Islet precursor cell (in vitro differentiated cells): ENCODE results near the gene CDH19.

Source experiments
- DNase-seq: peaks from one replicate; pipeline ENCODE4 v3.0.0-alpha.2; 2018

CDH19 gene, protein sequence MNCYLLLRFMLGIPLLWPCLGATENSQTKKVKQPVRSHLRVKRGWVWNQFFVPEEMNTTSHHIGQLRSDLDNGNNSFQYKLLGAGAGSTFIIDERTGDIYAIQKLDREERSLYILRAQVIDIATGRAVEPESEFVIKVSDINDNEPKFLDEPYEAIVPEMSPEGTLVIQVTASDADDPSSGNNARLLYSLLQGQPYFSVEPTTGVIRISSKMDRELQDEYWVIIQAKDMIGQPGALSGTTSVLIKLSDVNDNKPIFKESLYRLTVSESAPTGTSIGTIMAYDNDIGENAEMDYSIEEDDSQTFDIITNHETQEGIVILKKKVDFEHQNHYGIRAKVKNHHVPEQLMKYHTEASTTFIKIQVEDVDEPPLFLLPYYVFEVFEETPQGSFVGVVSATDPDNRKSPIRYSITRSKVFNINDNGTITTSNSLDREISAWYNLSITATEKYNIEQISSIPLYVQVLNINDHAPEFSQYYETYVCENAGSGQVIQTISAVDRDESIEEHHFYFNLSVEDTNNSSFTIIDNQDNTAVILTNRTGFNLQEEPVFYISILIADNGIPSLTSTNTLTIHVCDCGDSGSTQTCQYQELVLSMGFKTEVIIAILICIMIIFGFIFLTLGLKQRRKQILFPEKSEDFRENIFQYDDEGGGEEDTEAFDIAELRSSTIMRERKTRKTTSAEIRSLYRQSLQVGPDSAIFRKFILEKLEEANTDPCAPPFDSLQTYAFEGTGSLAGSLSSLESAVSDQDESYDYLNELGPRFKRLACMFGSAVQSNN

DNA sequence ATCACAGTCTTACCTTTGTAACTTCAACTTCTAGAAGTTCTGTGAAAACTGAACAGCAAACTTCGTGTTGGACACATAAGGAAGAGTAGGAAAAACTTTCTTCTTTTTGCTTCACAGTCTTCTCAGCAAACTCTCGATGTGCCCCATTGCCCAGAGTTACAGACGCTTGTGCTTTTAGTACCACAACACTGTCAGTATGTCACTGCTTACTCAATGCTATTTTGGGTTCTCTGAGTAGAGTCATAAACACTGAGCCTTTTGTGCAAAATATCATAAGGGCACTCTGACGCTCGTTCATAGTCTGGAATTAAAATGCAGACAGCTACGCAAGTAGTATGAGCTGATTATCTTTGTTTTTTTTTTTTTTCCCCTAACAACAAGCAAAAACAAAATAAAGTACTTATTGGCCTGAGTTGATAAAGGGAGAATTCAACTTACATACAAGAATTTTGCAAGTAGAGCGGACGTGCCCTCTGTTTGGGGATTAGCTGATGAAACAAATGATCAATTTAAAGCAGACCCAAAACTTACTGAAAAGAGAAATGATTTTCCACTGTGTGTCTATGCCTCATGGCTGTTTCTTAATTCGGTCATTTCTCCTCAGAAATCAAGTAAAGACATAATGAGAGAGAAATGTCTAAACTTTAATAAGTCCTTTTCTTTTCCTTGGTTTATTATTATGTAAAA lies at the start of gene CDH19:
Gene CDH19 (minus strand): TSS at position 150 of the 687 bp plus-strand sequence. CDS start 31,886 bp downstream, outside the sequence.
- no peak for DNase-seq

DNA sequence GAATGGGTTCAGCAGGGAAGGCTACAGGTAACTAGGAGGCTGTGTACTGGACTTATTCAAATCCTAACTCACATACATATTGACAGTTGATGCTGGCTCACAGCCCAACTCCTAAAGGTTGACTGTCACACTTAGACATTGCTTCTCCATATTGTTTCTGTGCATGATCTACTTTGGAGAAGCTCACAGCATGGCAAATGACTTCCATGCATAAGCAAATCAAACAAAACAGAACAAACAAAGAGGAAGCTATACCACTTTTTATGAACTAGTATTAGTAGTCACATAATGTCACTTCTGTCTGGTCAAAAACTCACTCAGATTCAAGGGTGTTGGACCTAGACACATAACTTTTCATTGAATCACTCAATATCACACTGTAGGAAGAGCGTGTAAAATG lies 43.8 kb upstream of the CDH19 start:
- no peak for DNase-seq

DNA sequence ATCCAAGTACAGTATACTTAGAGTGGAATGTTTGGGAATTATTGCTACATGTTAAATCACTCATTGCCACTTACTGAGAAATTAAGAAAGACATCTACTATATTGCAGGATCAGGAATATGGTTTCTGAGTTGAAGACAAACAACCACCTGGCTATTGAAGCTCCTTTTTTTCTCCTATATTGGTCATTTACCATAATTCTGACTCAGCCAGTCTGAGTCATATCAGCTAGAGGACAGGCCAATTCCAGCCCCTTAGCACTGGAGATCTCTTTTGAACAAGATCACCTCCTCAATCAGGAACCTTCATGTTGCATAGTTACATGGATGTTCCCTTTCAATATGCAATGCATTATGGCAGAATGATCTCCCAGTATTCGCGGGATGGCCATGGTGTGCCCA lies 42.7 kb upstream of the CDH19 start:
- no peak for DNase-seq

DNA sequence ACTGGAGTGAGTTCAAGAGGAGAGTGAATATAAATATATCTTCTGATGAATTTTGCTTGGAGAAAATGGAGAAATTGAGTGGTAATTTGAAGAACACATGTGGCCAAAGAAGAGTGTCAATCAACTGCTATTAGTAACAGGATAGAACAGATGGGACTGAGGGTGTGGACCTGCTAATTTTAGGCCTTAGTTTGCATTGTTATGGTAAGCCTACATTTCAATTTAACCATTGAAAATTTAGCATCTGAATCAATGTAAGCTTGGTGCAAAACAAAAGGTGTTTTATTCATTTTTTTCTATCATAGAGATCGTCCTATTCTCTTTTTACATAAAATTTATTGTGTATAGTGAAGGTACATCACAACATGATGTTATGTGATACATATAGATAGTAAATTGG lies 42.1 kb upstream of the CDH19 start:
- no peak for DNase-seq

DNA sequence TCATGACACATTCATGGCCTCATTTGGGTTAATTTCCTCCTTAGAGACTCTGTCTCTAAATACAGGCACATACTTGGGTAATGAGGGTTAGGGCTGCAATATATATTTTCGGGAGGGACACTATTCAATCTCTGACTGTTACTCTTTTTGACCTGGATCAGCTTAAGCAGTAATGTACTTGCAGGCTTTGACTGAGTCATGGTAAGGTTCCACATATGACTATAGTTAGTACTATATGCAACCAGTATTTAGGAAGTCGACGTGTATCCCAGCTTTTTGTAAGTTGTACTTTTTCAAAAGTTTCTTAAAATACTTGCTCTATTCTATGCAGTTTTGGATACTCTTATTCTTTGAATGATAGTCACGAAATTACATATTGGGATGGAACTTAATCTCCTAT lies 37.2 kb upstream of the CDH19 start:
- DNase-seq, result no peak

DNA sequence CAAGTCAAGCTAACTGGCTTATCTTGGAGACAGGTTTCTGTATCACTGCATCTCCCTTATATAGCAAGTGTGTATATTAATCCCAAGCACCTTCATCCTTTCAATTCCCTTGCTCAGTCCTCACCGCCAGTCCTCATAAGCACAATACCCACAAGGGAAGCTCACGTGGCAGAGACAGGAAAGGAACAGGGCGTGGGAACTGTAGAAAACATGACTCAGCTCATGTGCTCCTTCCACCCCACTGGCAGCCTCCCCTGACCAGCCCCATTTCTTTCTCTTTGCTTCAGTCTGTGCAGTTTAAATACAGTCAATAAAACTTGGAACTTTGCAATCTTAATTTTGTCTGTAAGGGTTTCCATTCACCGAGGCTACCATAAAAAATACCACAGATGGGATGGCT lies 36.5 kb upstream of the CDH19 start:
- no peak for DNase-seq

DNA sequence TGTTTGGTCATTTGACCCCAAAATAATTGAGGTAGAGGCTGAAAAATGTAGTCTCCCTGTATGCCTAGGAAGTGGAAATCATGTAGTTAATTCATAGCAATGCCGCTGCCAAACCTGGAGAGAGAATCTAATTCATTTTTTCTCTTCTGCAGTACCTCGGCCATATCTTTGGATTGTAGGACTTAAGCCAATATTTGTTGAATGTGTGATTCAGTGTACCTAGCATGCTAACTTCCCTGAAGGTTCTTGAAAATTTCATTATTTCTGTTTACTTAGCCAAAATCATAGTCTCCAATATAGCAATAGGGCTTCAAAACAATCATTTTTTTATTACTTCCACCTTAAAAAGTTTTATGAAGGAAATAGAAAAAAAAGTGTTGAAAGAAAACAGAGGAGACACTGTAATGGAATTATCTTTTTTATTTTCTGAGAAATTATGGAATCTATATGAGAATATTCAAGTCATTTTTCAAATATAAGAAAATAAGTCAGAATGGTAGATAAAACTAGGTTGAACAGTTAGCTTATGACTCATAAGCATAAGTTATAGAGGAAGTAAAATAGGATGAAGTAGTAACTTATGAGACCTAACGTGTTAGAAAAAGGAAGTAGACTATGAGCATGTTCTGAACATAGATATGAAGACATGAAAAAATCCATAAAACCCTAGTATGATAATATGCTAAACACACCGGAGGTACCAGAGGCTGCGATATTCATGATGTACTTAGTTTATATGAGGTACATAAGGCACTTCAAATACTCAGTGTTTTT lies 35.2 kb upstream of the CDH19 start:
- DNase-seq, result no peak

DNA sequence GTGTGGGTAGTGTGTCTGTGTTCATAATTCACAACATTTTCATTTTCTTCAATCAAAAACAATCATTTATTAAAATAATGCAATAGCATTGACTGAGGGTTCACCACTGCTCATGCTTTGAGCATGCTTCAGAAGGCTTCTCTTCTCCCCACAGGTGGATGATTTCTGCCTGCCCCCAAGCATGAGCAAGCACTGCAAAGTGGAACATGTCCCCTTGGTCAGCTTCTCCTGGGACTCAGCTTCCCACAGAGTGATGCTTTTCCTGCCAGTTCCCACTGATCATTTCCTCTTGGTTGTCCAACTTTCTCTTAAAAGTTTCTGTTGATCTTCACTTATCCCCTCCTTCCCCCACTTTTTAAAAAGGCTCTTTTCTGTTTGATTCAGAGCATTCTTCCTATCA lies 31.5 kb upstream of the CDH19 start:
- no peak for DNase-seq

DNA sequence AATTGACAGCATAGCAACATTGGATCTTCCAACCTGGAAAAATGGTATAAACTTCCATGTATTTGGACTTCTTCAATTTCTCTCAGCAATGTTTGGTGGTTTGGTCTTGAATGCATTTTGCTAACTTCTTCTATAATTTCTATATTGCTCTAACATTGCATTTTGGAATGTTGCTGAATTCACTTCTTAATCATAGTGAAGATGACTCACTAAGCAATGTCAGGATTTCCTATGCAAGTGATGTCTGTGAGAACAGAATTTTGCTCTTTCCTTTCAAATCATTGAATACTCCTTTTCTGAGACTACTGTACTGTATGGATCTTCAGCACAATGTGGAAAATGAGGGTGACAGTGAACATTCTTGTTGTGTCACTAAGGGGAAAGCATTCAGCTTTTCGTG lies 28.9 kb upstream of the CDH19 start:
- no peak for DNase-seq

DNA sequence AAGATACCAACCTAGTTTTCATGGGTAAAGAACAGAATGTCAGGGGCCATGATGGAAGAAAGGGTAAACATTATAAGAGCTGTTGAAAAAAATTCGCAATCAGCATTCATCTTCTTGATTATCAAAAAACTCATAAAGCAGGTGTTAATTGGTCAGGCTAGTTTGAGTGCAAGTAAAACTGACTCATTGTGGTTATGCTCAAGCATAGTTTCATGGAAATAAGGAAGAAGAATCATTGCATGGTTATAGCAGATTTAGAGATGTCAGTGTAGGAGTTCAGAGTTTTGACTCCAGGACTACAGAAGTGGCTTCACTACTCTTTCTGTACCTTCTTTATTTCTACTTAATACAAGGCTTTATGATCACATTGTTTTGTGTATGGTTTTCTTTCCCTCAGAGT lies 26.9 kb upstream of the CDH19 start:
- no peak for DNase-seq

DNA sequence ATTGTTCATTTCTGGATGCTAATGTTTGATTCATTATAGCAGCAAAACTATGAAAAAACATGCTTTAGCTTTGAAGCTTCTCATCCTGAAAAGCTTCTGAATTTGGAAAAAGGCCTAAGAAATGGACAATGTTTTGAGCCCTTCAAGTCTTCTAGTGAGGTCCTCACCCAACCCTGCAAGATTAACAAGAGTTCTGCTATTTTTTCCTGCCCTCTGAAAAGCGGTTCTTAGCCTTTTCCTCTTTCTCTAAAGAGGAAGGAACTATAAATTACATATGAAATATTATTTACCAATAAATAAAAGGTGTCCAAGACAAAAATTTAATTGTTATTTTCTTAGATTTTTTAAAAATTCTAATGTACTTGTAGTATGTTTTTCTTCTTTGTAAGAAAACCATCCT lies 19.9 kb upstream of the CDH19 start:
- DNase-seq, result no peak

DNA sequence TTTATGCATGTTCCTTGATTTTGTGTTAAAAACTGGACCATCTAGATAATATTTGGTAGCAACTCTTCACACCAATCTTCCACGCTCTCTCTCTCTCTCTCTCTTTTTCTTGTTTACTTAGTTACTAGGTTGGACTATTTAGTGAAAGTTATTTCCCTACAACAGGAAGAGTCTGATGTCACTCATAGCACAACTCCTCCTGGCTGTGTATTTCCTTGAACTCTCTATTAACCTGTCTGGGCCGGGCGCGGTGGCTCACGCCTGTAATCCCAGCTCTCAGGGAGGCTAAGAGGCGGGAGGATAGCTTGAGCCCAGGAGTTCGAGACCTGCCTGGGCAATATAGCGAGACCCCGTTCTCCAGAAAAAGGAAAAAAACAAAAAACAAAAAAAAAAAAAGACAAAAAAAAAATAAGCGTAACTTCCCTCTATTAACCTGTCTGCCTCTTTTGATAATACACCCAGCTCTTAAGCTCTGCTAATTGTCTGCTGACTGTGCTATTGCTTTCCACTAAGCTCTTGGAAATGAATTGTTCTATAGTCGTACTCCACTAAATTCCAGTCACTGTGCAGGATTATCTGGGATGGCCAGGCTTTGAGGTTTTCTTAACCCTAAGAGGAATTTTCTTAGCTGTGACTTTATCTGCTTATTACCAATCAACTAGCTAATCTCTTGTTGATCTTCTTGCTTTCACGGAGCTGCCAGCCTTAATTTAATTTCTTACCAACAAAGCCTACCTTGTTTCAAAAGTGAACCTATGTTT lies 18.1 kb upstream of the CDH19 start:
- DNase-seq, result no peak

DNA sequence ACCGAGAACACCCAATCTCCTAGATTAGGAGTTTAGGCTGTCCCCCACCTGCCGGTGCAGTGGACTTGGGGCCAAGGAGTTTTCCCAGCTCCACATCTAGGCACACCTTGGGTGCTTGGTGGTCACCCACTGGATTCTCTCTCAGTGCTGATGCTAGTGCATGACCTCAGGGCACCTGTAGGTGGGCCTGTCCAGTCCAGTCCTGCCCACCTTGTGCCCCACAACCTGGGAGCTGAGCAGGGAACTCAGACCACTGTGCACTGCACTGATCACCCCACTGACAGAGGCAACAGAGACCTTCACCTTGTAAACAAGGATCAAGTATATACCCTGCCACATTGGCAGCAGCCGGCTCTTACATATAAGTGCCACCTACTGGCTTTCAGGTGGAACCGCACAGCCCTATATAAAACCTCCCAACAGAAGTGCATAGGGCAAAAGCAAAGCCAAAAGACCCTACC lies 12.7 kb upstream of the CDH19 start:
- DNase-seq, result peak; percentile 62

DNA sequence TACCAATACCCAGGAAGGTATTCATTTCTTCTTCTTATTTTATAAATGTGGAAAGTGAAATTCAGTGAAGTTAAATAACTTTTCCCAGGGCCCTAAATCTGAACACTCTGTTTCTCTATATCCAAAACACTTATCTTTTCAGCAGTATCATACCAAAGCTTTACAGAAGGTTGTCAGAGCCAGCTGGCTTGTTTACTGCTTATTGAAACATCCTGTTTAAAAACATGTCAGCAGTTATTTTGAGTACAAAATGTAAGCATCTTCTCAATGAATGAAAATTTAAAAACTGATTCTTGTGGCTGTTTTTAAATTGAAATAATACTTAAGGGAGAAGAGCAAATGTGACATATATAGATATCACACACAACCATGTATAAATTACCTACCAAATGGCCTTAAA lies 11.3 kb upstream of the CDH19 start:
- no peak for DNase-seq

DNA sequence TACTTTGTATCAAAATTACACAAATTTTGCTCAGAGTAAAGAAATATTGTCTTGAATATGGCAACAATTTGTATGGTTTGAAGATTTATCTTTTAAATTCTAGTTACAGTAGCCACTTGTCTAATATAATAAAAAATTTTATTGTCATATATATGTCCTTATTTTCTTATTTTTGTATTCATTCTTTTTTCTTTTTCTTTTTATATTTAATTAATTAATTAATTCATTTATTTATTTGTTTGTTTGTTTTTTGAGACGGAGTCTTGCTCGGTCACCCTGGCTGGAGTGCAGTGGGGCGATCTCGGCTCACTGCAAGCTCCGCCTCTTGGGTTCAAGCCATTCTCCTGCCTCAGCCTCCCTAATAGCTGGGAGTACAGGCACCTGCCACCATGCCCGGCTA lies 3.7 kb upstream of the CDH19 start:
- DNase-seq, result no peak

DNA sequence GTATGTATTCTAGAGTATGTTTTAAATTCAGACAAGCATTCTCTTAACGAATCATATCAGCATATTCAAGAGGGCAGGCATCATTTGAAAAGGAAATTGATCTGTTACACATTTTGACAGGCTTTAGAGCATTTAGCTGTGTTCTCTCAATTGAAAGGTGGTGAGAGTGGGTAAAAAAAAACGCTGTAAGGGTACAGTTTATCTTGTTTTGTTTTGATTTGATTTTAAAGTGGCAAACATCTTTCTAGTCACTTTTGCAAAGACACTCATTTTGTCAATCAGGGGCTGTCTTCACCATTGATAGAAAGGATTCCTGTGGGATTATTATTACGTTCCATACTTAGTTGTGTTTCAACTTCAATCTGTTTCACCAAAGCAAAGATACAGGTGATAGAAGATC lies 2.2 kb downstream of the CDH19 start:
- no peak for DNase-seq

DNA sequence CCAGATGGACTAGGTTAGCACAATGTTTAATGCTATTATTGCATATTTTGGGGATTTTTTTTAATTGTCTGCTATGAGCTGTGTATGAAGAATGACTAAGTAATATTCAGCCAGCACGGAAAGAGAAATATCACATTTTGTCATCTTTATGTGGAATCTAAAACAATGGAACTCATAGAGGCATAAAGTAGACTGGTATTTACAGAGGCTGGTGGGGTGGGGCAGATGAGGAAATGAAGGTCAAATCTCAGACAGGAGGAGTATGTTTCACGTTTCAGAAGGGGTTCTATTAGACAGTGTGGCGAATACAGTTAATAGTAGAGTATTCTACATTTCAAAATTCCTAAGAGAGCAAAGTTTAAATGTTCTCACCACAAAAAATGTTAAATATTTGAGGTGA lies 4.7 kb downstream of the CDH19 start:
- DNase-seq, result no peak

DNA sequence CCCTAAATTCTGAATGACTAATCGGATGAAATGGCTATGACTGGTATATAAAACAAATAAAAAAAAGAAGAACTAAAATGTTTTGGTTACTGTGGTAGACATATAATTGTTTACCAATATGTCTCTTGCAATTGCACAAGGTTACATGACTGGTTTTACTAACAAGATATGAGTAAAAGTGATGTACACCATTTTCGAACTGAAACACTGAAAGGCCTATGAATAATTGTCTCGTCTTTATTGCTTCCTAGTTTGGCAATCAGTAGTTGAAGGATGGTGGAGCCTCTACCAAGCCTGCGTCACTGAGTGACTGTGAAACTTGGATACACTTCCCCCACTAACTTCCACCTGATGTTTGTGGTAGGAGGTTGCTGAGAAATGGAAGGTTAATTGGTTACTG lies 16.5 kb downstream of the CDH19 start:
- no peak for DNase-seq

DNA sequence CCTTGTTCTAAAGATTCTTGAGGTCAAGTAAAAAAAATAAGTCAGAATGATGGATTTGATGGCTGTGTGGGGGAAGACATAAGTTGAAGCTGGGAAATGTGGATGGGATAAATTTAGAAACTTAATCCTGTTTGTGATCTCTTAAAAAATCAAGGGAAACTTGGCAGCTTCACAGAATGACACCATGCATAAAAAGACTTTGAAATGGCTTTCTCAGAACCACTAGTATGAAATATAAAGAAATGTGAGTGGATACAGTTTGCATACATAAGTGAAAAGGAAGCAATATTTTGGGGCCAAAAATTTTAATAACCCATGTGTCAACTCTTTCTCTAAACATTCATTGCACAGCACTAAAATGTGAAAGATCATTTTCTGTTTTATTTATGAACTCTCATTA lies 21.7 kb downstream of the CDH19 start:
- no peak for DNase-seq

DNA sequence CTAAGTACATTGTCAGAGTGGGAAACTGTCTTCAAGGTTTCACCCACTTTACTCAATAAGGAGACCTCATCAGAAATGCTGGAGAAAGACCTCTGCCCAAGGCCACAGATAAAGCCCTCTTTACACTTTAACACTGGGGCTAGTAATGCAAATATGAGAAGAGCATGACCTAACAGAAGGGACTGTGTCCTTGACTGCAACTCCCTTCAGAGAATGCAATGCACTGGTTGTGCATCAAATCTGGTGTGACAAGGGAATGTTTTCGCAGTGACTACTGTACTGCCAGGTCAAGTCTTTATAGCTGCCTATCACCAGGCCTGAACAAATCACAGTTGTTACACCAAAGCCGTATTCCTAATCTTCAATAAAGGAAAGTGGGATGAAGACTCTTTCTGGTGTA lies 28.6 kb downstream of the CDH19 start:
- peak; percentile 49 for DNase-seq

DNA sequence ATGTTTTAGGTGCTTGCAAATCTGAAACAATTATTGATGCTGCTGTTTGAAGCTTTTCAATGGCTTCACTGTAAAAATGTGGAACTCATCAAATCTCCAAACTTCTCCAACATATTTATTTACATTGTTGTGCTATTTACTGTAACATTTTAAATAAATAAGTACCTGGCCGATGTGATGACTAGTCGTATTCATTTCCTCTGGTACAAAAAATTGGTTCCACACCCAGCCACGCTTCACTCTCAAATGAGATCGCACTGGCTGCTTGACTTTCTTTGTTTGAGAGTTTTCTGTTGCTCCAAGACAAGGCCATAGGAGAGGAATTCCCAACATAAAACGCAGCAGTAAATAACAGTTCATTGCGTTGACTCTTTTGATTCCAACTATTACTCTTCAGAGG lies 32.0 kb downstream of the CDH19 start:
- DNase-seq, result no peak

DNA sequence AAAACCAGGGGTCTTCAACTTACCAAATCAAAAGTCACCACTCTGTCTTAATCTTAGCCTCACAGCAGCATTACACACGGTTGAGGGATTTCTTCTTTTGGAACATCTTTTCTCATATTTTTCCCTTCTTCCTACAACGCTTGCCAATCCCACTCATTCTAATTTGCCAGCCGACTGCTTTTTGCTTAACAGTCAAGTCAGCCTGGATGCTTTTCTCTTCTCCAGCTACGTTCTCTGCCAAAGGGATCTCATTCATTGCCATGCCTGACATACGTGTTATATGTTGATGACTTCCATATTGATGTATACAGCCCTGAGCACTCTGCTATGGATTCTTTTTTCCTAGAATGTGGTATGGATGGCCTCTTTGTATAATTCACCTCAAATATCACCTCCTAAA lies 37.3 kb downstream of the CDH19 start:
- no peak for DNase-seq
